Measurements from ENCODE around the gene CD247.

Gene CD247

GRCh38 chr1:167413328-167413727, 105.0 kb downstream of the CD247 start:
- no peak for DNase-seq (ENCODE audit: low read depth in 2 of 2)

- DNase-seq (ENCODE audit: low read depth in 2 of 2), result no peak
These were observed 105.4 kb downstream of the CD247 start for GRCh38 chr1:167412920-167413319.

GRCh38 chr1:167412072-167412471, 106.3 kb downstream of the CD247 start:
- no peak for DNase-seq (ENCODE audit: low read depth in 2 of 2)

- DNase-seq (ENCODE audit: low read depth in 2 of 2), result no peak
These were observed 109.1 kb downstream of the CD247 start for GRCh38 chr1:167409183-167409582.

- no peak for DNase-seq (ENCODE audit: low read depth in 2 of 2)
These were observed 110.0 kb downstream of the CD247 start for GRCh38 chr1:167408355-167408754.

GRCh38 chr1:167404908-167405307, 113.4 kb downstream of the CD247 start:
- no peak for DNase-seq (ENCODE audit: low read depth in 2 of 2)

GRCh38 chr1:167404161-167404888, 114.0 kb downstream of the CD247 start:
- DNase-seq (ENCODE audit: low read depth in 2 of 2), result no peak

- no peak for DNase-seq (ENCODE audit: low read depth in 2 of 2)
These were observed 117.0 kb downstream of the CD247 start for GRCh38 chr1:167401260-167401873.

- DNase-seq (ENCODE audit: low read depth in 2 of 2), result no peak
These were observed 117.9 kb downstream of the CD247 start for GRCh38 chr1:167400359-167400953.

- DNase-seq (ENCODE audit: low read depth in 2 of 2), result no peak
These were observed 126.1 kb downstream of the CD247 start for GRCh38 chr1:167392200-167392696.

- DNase-seq (ENCODE audit: low read depth in 2 of 2), result no peak
These were observed 129.4 kb downstream of the CD247 start for GRCh38 chr1:167388976-167389375.

GRCh38 chr1:167387251-167387910, 130.9 kb downstream of the CD247 start:
- no peak for DNase-seq (ENCODE audit: low read depth in 2 of 2)

All from fibroblast of skin of left quadriceps (primary cell).